A549 treated with GW870086 at 1 μM for 4 hours (cell line): ENCODE results near the gene IL36A. TPM values are rescaled to one million over a fixed set of nuclear protein-coding genes. Genes with fewer than 3 reads are reported as not detected.

Source experiments
- total RNA-seq: library from RNA; stranded (reverse); fragments of 200-300 nt; extraction: Qiagen RNA extraction; gene quantifications from 5 replicates; pipeline ENCODE4 v1.2.3, GENCODE V29; 2022; ENCODE audit warnings: low read depth

The IL36A gene
- not detected in 5 replicates for total RNA-seq

GRCh38 chr2:113005030-113005509 lies at the start of gene IL36A:
Gene IL36A (plus strand): TSS chr2:113005459. CDS start chr2:113005872, 413 bp downstream.

GRCh38 chr2:112977559-112978056 lies 27.7 kb upstream of the IL36A start, which contains the start of gene IL36G:
Gene IL36G (plus strand): TSS chr2:112978006. CDS start chr2:112978639, 633 bp downstream.

GRCh38 chr2:113052396-113052917 lies 47.2 kb downstream of the IL36A start, which contains the start of gene IL36B:
Gene IL36B (minus strand): TSS chr2:113052867.

Other genes starting within 250 kb of the IL36A start
- gene CKAP2L, start 240.8 kb upstream of the IL36A start, total RNA-seq: 10.5 to 16.2 TPM (median 13.9 TPM) in 5 replicates
- 0.09 to 0.35 TPM (median 0.21 TPM) in 5 replicates for gene IL1A, start 221.0 kb upstream of the IL36A start, total RNA-seq
- gene IL1B, start 168.7 kb upstream of the IL36A start, total RNA-seq: 0.13 to 0.22 TPM (median 0.14 TPM) in 5 replicates
- gene IL37, start 94.3 kb upstream of the IL36A start, total RNA-seq: not detected in 5 replicates
- 0.13 TPM in 1 of 5 replicates, not detected in the others for gene IL36G, start 27.5 kb upstream of the IL36A start, total RNA-seq
- 0.13 TPM in 1 of 5 replicates, not detected in the others for gene IL36B, start 47.4 kb downstream of the IL36A start, total RNA-seq
- gene IL36RN, start 53.7 kb downstream of the IL36A start, total RNA-seq: 0.05 to 0.08 TPM (median 0.05 TPM) in 3 of 5 replicates, not detected in the others
- not detected in 5 replicates for gene IL1F10, start 62.5 kb downstream of the IL36A start, total RNA-seq
- gene IL1RN, start 122.1 kb downstream of the IL36A start, total RNA-seq: 0.10 to 0.62 TPM (median 0.53 TPM) in 5 replicates
- 10.8 to 13.2 TPM (median 12.7 TPM) in 5 replicates for gene PSD4, start 168.5 kb downstream of the IL36A start, total RNA-seq